ENCODE data around the gene KAT8. TPM values are rescaled to one million over a fixed set of nuclear protein-coding genes. Genes with fewer than 3 reads are reported as not detected.
A peak's percentile ranks its signal among the peaks of the same experiment; 100 is the strongest.

KAT8 gene
- polyA plus RNA-seq, 3 donors, result 34.5 to 136 (median 42.0) TPM

DNA sequence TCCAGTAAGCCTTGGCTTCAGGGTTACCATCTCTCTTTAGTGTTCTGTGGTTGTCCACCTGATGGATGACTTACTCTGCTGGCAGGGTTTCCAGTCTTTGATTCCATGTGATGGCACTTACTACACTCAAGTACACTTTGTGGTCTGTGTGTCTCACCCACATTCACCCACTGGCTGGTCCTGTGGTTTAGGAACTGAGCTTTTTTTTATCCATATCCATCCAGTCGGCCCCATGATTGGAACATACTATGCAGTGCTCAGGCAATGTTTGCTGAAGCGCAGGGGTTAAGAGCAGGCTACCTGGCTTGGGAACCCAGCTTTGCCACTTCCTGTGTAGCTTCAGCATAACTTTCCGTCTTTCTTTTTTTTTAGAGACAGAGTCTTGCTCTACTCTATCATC is 59.7 kb downstream of the KAT8 start:
- H3K4me3 Mint-ChIP-seq, result no peak overlapping the region
- H3K4me1 ChIP-seq (ENCODE audit: control insufficient read depth in 1 of 2, insufficient read depth in 2 of 2, low read length in 2 of 2), result peaks cover 22 to 32% of the 10 kb centered on the region in 2 donors
- H3K4me1 Mint-ChIP-seq, result peaks cover 26% of the 10 kb centered on the region
- peaks cover 0 to under 1% of the 10 kb centered on the region in 2 donors for H3K36me3 ChIP-seq (replicated peaks in 1 of 2; ENCODE audit: control insufficient read depth in 1 of 2, insufficient read depth in 2 of 2, low read length in 2 of 2)
- no peak overlapping the region for H3K4me3 ChIP-seq (replicated peaks in 1 of 3; ENCODE audit: low read depth in 2 of 3, low read length in 3 of 3)
- WGBS (ENCODE audit: insufficient coverage), result 0% methylated on average over 3 of the region's 3 CpGs
- no peaks in the 10 kb centered on the region for H3K9me3 ChIP-seq (replicated peaks in 1 of 2; ENCODE audit: control insufficient read depth in 1 of 2, insufficient read depth in 1 of 2, low read length in 2 of 2)
- H3K4me2 ChIP-seq (replicated peaks; ENCODE audit: extremely low read depth, low read length, poor library complexity, severe bottlenecking), result no peak overlapping the region
- no peak overlapping the region for H3K9ac ChIP-seq (ENCODE audit: insufficient read depth, low read length, poor library complexity, severe bottlenecking)
- DNase-seq, result no peak
- peaks cover 2 to 8% (median 6%) of the 10 kb centered on the region in 3 donors for H3K27me3 Mint-ChIP-seq (ENCODE audit: low read depth in 3 of 3)
- H3K36me3 Mint-ChIP-seq, result peaks cover 1 to 2% of the 10 kb centered on the region in 2 donors
- TF ChIP-seq, protein P1, sequence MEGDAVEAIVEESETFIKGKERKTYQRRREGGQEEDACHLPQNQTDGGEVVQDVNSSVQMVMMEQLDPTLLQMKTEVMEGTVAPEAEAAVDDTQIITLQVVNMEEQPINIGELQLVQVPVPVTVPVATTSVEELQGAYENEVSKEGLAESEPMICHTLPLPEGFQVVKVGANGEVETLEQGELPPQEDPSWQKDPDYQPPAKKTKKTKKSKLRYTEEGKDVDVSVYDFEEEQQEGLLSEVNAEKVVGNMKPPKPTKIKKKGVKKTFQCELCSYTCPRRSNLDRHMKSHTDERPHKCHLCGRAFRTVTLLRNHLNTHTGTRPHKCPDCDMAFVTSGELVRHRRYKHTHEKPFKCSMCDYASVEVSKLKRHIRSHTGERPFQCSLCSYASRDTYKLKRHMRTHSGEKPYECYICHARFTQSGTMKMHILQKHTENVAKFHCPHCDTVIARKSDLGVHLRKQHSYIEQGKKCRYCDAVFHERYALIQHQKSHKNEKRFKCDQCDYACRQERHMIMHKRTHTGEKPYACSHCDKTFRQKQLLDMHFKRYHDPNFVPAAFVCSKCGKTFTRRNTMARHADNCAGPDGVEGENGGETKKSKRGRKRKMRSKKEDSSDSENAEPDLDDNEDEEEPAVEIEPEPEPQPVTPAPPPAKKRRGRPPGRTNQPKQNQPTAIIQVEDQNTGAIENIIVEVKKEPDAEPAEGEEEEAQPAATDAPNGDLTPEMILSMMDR (IDR thresholded peaks at IDR 0.05), result no peak
- H2AFZ ChIP-seq (ENCODE audit: insufficient read depth, low read depth, low read length, poor library complexity, severe bottlenecking), result peak overlapping the region; percentile 29
- no peak overlapping the region for H3K27ac ChIP-seq (ENCODE audit: low read depth in 1 of 2, low read length in 2 of 2)
- no peaks in the 10 kb centered on the region for H3K27me3 ChIP-seq (ENCODE audit: control insufficient read depth in 2 of 2, insufficient read depth in 2 of 2, low read length in 2 of 2)
- H3K27ac Mint-ChIP-seq, result peak overlapping the region in 1 of 7 donors; percentile 6
- peaks cover 22% of the 10 kb centered on the region for H4K20me1 ChIP-seq (ENCODE audit: insufficient read depth, low read length)
- intact Hi-C loops (cut with micrococcal nuclease), result loop anchor here in 1 of 2 donors (10.0 kb wide), 1 partner anchor 268 kb away; the partner anchor contains the start of gene ZNF843
- peaks cover 33% of the 10 kb centered on the region for H3K79me2 ChIP-seq (ENCODE audit: insufficient read depth, low read length)
- peaks cover 0 to 3% (median 0%) of the 10 kb centered on the region in 7 donors for H3K9me3 Mint-ChIP-seq

DNA sequence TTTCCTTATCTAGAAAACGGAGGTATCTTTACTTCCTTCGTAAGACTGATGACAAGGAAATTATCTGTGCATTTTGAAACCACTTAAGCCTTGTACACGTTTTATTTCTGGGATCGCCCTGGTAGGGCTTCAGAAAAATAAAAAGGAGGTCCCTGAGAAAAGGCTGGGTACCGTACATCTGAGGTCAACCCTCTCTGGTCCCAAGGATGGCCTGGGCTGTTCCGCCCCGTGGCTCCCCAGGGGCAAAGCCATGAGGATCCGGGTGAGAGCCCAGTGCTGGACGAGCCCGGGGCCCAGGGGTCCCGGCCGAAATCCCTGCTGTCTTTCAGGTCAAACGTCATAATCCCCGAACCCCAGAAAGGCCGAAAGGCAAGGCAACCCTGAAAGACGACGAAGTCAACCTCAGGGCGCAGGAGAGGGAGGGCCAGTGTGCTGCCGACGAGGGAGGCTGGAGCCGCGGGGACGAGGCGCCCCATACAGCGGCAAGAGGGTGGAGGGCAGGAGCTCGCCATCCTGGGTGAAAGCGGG is 61.8 kb downstream of the KAT8 start:
- no peaks in the 10 kb centered on the region for H3K9me3 ChIP-seq (replicated peaks in 1 of 2; ENCODE audit: control insufficient read depth in 1 of 2, insufficient read depth in 1 of 2, low read length in 2 of 2)
- TF ChIP-seq, protein P1 (IDR thresholded peaks at IDR 0.05), result no peak
- H3K9ac ChIP-seq (ENCODE audit: insufficient read depth, low read length, poor library complexity, severe bottlenecking), result peak overlapping the region; percentile 89
- H3K36me3 ChIP-seq (replicated peaks in 1 of 2; ENCODE audit: control insufficient read depth in 1 of 2, insufficient read depth in 2 of 2, low read length in 2 of 2), result peaks cover 21 to 22% of the 10 kb centered on the region in 2 donors
- H3K4me1 ChIP-seq (ENCODE audit: control insufficient read depth in 1 of 2, insufficient read depth in 2 of 2, low read length in 2 of 2), result peaks cover 34 to 42% of the 10 kb centered on the region in 2 donors
- H3K9me3 Mint-ChIP-seq, result peaks cover 0 to 3% (median 0%) of the 10 kb centered on the region in 7 donors
- peak overlapping the region; percentile 89 to 93 for H3K4me3 Mint-ChIP-seq
- H2AFZ ChIP-seq (ENCODE audit: insufficient read depth, low read depth, low read length, poor library complexity, severe bottlenecking), result peak overlapping the region; percentile 94
- H3K79me2 ChIP-seq (ENCODE audit: insufficient read depth, low read length), result peaks cover 54% of the 10 kb centered on the region
- H3K27ac ChIP-seq (ENCODE audit: low read depth in 1 of 2, low read length in 2 of 2), result peak overlapping the region; percentile 88 to 95
- peaks cover 22 to 23% of the 10 kb centered on the region in 2 donors for H3K36me3 Mint-ChIP-seq
- DNase-seq, result no peak
- peak overlapping the region; percentile 97 to 100 (median 99) for H3K27ac Mint-ChIP-seq
- peaks cover 43% of the 10 kb centered on the region for H4K20me1 ChIP-seq (ENCODE audit: insufficient read depth, low read length)
- H3K4me1 Mint-ChIP-seq, result peaks cover 45% of the 10 kb centered on the region
- H3K27me3 Mint-ChIP-seq (ENCODE audit: low read depth in 3 of 3), result peaks cover 2 to 6% (median 5%) of the 10 kb centered on the region in 3 donors
- no peaks in the 10 kb centered on the region for H3K27me3 ChIP-seq (ENCODE audit: control insufficient read depth in 2 of 2, insufficient read depth in 2 of 2, low read length in 2 of 2)
- H3K4me2 ChIP-seq (replicated peaks; ENCODE audit: extremely low read depth, low read length, poor library complexity, severe bottlenecking), result peak overlapping the region; percentile 99
- intact Hi-C loops (cut with micrococcal nuclease), result loop anchor here in 1 of 2 donors (10.0 kb wide), 1 partner anchor 266 kb away; the partner anchor contains the start of gene ZNF843
- peak overlapping the region; percentile 71 to 98 (median 95) for H3K4me3 ChIP-seq (replicated peaks in 1 of 3; ENCODE audit: low read depth in 2 of 3, low read length in 3 of 3)
- WGBS (ENCODE audit: insufficient coverage), result under 1% methylated on average over 25 of the region's 27 CpGs
